ENCODE data around the gene ABHD16B. TPM values are rescaled to one million over a fixed set of nuclear protein-coding genes. Genes with fewer than 3 reads are reported as not detected.

Gene ABHD16B
- total and polyA plus RNA-seq, 2 of the 13 experiments (the other 11 are each of a cell fraction or from before 2014, with no cell fraction given), result not detected

DNA sequence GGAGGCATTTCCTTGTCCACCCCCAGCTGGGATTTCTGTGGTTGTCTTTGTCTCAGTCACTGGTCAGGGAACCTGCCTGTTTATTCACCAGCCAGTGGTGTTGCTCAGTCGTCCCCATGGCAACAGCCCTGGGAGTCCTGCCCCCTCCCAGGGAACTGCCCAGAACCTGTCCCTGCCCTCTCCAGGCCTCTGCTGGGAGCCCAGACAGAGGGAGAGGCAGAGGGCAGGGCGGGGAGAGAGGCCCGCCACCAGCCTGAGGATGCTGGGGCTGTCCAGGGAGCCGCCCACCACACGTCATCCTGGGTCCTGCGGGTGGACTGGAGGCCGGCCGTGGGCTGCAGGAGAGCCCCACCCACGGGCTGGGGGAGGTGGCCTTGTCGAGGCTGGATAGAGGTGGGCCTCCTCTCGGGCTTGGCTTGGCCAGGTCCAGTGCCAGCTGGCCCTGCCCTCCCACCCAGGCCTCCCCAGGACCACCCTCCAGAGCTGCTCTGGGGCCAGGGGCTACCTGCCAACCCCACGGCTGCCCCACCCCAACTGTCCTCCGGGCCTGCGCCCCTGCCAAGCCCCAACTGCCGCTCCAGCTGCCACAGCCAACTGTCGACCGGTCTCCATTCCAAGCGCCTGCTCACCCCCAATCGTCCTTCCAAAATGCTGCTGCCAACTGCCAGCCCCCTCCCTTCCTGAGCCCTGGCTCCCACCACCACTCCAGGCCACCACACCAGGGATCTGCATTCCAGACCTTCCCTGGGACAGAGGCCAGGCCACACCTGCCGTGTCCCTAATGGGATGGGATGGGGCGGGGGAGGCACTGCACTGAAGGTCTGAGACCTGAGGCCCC is 26.1 kb upstream of the ABHD16B start (continued):
- no peak for TF ChIP-seq HIVEP1 (CRISPR knock-in tag; IDR thresholded peaks at IDR 0.05)
- TF ChIP-seq SP5 (CRISPR knock-in tag; IDR thresholded peaks at IDR 0.05; ENCODE audit: borderline replicate concordance, low read depth), result no peak
- TF ChIP-seq ZNF768 (CRISPR knock-in tag; IDR thresholded peaks at IDR 0.05), result peak; percentile 31; the same call in 1 of the 2 replicates
- no peak for TF ChIP-seq KAT8 (CRISPR knock-in tag; IDR thresholded peaks at IDR 0.05)
- TF ChIP-seq U2AF2 (IDR thresholded peaks at IDR 0.05; ENCODE audit: low read depth, low read length), result 0 out of 2 replicates have a peak, but pooled peaks have one; percentile 85
- 0 out of 2 replicates have a peak, but pooled peaks have one; percentile 28 for TF ChIP-seq PHF21A (CRISPR knock-in tag; IDR thresholded peaks at IDR 0.05)
- TF ChIP-seq, protein P1, sequence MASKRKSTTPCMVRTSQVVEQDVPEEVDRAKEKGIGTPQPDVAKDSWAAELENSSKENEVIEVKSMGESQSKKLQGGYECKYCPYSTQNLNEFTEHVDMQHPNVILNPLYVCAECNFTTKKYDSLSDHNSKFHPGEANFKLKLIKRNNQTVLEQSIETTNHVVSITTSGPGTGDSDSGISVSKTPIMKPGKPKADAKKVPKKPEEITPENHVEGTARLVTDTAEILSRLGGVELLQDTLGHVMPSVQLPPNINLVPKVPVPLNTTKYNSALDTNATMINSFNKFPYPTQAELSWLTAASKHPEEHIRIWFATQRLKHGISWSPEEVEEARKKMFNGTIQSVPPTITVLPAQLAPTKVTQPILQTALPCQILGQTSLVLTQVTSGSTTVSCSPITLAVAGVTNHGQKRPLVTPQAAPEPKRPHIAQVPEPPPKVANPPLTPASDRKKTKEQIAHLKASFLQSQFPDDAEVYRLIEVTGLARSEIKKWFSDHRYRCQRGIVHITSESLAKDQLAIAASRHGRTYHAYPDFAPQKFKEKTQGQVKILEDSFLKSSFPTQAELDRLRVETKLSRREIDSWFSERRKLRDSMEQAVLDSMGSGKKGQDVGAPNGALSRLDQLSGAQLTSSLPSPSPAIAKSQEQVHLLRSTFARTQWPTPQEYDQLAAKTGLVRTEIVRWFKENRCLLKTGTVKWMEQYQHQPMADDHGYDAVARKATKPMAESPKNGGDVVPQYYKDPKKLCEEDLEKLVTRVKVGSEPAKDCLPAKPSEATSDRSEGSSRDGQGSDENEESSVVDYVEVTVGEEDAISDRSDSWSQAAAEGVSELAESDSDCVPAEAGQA (IDR thresholded peaks at IDR 0.05; ENCODE audit: low read depth), result no peak
- TF ChIP-seq, protein P1 (CRISPR knock-in tag; IDR thresholded peaks at IDR 0.05; ENCODE audit: borderline replicate concordance), result no peak
- TF ChIP-seq, protein P2, sequence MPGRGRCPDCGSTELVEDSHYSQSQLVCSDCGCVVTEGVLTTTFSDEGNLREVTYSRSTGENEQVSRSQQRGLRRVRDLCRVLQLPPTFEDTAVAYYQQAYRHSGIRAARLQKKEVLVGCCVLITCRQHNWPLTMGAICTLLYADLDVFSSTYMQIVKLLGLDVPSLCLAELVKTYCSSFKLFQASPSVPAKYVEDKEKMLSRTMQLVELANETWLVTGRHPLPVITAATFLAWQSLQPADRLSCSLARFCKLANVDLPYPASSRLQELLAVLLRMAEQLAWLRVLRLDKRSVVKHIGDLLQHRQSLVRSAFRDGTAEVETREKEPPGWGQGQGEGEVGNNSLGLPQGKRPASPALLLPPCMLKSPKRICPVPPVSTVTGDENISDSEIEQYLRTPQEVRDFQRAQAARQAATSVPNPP (CRISPR knock-in tag; IDR thresholded peaks at IDR 0.05), result no peak
- 0 out of 2 replicates have a peak, but pooled peaks have one; percentile 21 for TF ChIP-seq CREM (IDR thresholded peaks at IDR 0.05)
- no peak for TF ChIP-seq CREM (CRISPR knock-in tag; IDR thresholded peaks at IDR 0.05)
- peak; percentile 46; the same call in 1 of the 2 replicates for TF ChIP-seq ZFX (CRISPR knock-in tag; IDR thresholded peaks at IDR 0.05; ENCODE audit: low read depth)
- TF ChIP-seq FOXP1 (IDR thresholded peaks at IDR 0.05), result no peak
- TF ChIP-seq FOXP1 (CRISPR knock-in tag; IDR thresholded peaks at IDR 0.05), result 0 out of 2 replicates have a peak, but pooled peaks have one; percentile 16
- TF ChIP-seq THAP11 (CRISPR knock-in tag; IDR thresholded peaks at IDR 0.05), result peak; percentile 46; the same call in 1 of the 2 replicates
- TF ChIP-seq MXI1 (IDR thresholded peaks at IDR 0.05; ENCODE audit: borderline replicate concordance, low read depth, low read length), result peak; percentile 89; the same call in 2 of the 3 replicates
- TF ChIP-seq SP1 (IDR thresholded peaks at IDR 0.05), result no peak
- 0 out of 2 replicates have a peak, but pooled peaks have one; percentile 26 for TF ChIP-seq SP1 (CRISPR knock-in tag; IDR thresholded peaks at IDR 0.05)
- TF ChIP-seq, protein P3, sequence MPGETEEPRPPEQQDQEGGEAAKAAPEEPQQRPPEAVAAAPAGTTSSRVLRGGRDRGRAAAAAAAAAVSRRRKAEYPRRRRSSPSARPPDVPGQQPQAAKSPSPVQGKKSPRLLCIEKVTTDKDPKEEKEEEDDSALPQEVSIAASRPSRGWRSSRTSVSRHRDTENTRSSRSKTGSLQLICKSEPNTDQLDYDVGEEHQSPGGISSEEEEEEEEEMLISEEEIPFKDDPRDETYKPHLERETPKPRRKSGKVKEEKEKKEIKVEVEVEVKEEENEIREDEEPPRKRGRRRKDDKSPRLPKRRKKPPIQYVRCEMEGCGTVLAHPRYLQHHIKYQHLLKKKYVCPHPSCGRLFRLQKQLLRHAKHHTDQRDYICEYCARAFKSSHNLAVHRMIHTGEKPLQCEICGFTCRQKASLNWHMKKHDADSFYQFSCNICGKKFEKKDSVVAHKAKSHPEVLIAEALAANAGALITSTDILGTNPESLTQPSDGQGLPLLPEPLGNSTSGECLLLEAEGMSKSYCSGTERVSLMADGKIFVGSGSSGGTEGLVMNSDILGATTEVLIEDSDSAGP (CRISPR knock-in tag; IDR thresholded peaks at IDR 0.05; ENCODE audit: borderline replicate concordance), result peak; percentile 44; the same call in 1 of the 2 replicates
- peak; percentile 69; the same call in 1 of the 2 replicates for TF ChIP-seq RXRA (CRISPR knock-in tag; IDR thresholded peaks at IDR 0.05)
- peak; percentile 94 for TF ChIP-seq SP2 (CRISPR knock-in tag; IDR thresholded peaks at IDR 0.05)
- no peak for TF ChIP-seq EHMT2 (IDR thresholded peaks at IDR 0.05; ENCODE audit: borderline replicate concordance, low read depth, low read length)
- no peak for TF ChIP-seq ZNF180 (CRISPR knock-in tag; IDR thresholded peaks at IDR 0.05; ENCODE audit: borderline replicate concordance, low read depth)
- peak; percentile 34; the same call in 1 of the 2 replicates for TF ChIP-seq GATAD2A (CRISPR knock-in tag; IDR thresholded peaks at IDR 0.05)

Data from HepG2 (cell line).